Measurements from ENCODE around the gene DEPDC5. TPM values are rescaled to one million over a fixed set of nuclear protein-coding genes. Genes with fewer than 3 reads are reported as not detected.

DEPDC5 gene
- total and polyA plus RNA-seq, 9 of the 15 experiments (the other 6 are each of a cell fraction or from before 2014, with no cell fraction given) = 2.3 to 12.3 (median 10.7) TPM

DNA sequence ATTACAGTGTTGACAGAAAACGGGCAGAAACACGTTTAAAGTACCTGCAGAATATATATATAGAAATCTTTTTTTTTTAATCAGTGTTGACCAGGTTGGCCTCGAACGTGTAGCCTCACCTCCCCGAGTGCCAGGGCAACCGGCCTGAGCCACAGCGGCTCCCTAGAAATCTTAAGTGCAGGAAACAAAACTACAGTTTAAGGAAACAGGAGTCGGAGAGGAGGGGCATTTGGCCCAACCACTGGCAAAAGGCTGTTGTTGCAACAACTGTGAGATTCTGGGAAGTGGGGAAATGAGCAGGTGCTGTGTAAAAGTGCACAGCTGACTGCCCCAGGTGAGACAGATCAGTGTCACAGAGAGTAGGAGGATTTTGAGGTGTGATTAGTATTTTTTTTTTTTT, 194.2 kb downstream of the DEPDC5 start:
- ATAC-seq (no peak), FAIRE-seq (no peak), DNase-seq (ENCODE audit: extremely low read depth in 1 of 4, low spot score in 3 of 4) (no peak)
- peak overlapping the region in 1 of 2 experiments; percentile 52; a peak in 2 of 4 replicates for H3K9ac ChIP-seq (ENCODE audit: insufficient read depth in 1 of 2, low read depth in 2 of 2, low read length in 2 of 2)
- no peak overlapping the region for H3K4me2 ChIP-seq (ENCODE audit: insufficient read depth, low read length)
- H3K27ac ChIP-seq (ENCODE audit: extremely low read depth, low read depth, low read length) = no peak overlapping the region
- H3K9me1 ChIP-seq (ENCODE audit: control insufficient read depth, insufficient read depth, low read length) = peaks cover 10% of the 10 kb centered on the region
- intact Hi-C loops (cut with micrococcal nuclease) (loop anchor here (5.0 kb wide), 1 partner anchor 196 kb away; the partner anchor contains the start of genes DEPDC5 and PRR14L), in situ Hi-C loops (cut with MboI) (loop anchor here (5.0 kb wide), 1 partner anchor 76 kb away; no protein-coding TSS in a partner anchor)
- H3K79me2 ChIP-seq (ENCODE audit: control insufficient read depth, insufficient read depth, low read length) = peaks cover 86% of the 10 kb centered on the region
- H3K4me3 ChIP-seq = no peak overlapping the region
- peaks cover 18 to 25% of the 10 kb centered on the region in 2 experiments for H3K4me1 ChIP-seq (replicated peaks in 1 of 2; ENCODE audit: control insufficient read depth in 2 of 2, insufficient read depth in 2 of 2, low read length in 2 of 2)
- no peaks in the 10 kb centered on the region for H3K27me3 ChIP-seq (ENCODE audit: control insufficient read depth in 2 of 2, insufficient read depth in 2 of 2, low read length in 2 of 2)
- no TSS peak for BruUV-seq (replicated peaks)
- POLR2A ChIA-PET = interaction anchor here (0.5 to 1.1 kb wide), 4 partner anchors 76 to 500 kb away, joined by 3 read pairs; no protein-coding TSS in a partner anchor
- TF ChIP-seq HCFC1 (IDR thresholded peaks at IDR 0.05; ENCODE audit: low read depth, low read length) (no peak), ZNF77 (CRISPR knock-in tag; IDR thresholded peaks at IDR 0.05) (no peak), RBM39 (optimal IDR thresholded peaks at IDR 0.05; ENCODE audit: low read depth, low read length) (no peak), NBN (IDR thresholded peaks at IDR 0.05; ENCODE audit: low read depth) (no peak), ZNF583 (CRISPR knock-in tag; IDR thresholded peaks at IDR 0.05) (no peak), POLR2AphosphoS2 (IDR thresholded peaks at IDR 0.05; ENCODE audit: low read length) (no peak), CBX1 (IDR thresholded peaks at IDR 0.05; ENCODE audit: low read depth) (no peak), ZNF408 (CRISPR knock-in tag; IDR thresholded peaks at IDR 0.05; ENCODE audit: low read depth) (no peak), HNRNPL (IDR thresholded peaks at IDR 0.05; ENCODE audit: low read depth, low read length) (no peak), CBX3 (IDR thresholded peaks at IDR 0.05; ENCODE audit: borderline replicate concordance in 1 of 2, low read length in 2 of 2) (no peak)
- TF ChIP-seq, protein P1, sequence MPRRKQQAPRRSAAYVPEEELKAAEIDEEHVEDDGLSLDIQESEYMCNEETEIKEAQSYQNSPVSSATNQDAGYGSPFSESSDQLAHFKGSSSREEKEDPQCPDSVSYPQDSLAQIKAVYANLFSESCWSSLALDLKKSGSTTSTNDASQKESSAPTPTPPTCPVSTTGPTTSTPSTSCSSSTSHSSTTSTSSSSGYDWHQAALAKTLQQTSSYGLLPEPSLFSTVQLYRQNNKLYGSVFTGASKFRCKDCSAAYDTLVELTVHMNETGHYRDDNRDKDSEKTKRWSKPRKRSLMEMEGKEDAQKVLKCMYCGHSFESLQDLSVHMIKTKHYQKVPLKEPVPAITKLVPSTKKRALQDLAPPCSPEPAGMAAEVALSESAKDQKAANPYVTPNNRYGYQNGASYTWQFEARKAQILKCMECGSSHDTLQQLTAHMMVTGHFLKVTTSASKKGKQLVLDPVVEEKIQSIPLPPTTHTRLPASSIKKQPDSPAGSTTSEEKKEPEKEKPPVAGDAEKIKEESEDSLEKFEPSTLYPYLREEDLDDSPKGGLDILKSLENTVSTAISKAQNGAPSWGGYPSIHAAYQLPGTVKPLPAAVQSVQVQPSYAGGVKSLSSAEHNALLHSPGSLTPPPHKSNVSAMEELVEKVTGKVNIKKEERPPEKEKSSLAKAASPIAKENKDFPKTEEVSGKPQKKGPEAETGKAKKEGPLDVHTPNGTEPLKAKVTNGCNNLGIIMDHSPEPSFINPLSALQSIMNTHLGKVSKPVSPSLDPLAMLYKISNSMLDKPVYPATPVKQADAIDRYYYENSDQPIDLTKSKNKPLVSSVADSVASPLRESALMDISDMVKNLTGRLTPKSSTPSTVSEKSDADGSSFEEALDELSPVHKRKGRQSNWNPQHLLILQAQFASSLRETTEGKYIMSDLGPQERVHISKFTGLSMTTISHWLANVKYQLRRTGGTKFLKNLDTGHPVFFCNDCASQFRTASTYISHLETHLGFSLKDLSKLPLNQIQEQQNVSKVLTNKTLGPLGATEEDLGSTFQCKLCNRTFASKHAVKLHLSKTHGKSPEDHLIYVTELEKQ (CRISPR knock-in tag; IDR thresholded peaks at IDR 0.05) = no peak
- TF ChIP-seq, protein P2, sequence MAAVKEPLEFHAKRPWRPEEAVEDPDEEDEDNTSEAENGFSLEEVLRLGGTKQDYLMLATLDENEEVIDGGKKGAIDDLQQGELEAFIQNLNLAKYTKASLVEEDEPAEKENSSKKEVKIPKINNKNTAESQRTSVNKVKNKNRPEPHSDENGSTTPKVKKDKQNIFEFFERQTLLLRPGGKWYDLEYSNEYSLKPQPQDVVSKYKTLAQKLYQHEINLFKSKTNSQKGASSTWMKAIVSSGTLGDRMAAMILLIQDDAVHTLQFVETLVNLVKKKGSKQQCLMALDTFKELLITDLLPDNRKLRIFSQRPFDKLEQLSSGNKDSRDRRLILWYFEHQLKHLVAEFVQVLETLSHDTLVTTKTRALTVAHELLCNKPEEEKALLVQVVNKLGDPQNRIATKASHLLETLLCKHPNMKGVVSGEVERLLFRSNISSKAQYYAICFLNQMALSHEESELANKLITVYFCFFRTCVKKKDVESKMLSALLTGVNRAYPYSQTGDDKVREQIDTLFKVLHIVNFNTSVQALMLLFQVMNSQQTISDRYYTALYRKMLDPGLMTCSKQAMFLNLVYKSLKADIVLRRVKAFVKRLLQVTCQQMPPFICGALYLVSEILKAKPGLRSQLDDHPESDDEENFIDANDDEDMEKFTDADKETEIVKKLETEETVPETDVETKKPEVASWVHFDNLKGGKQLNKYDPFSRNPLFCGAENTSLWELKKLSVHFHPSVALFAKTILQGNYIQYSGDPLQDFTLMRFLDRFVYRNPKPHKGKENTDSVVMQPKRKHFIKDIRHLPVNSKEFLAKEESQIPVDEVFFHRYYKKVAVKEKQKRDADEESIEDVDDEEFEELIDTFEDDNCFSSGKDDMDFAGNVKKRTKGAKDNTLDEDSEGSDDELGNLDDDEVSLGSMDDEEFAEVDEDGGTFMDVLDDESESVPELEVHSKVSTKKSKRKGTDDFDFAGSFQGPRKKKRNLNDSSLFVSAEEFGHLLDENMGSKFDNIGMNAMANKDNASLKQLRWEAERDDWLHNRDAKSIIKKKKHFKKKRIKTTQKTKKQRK (IDR thresholded peaks at IDR 0.05; ENCODE audit: borderline replicate concordance, low read depth, low read length) = no peak
- H2AFZ ChIP-seq (ENCODE audit: low read depth, low read length) = no peak overlapping the region
- peaks cover 23% of the 10 kb centered on the region; the same call in 1 of the 2 replicates for H4K20me1 ChIP-seq (replicated peaks; ENCODE audit: control insufficient read depth, insufficient read depth, low read length)
- peaks cover 73% of the 10 kb centered on the region for H3K36me3 ChIP-seq (ENCODE audit: control insufficient read depth, insufficient read depth, low read length)
- 76% methylated on average over 3 of the region's 8 CpGs for WGBS (ENCODE audit: insufficient coverage, low coverage, missing lambda C conversion rate)
- H3K9me3 ChIP-seq (replicated peaks; ENCODE audit: control insufficient read depth, insufficient read depth, low read depth, low read length) = no peaks in the 10 kb centered on the region
- CTCF ChIA-PET (ENCODE audit: low intra/inter-chr PET ratio) = interaction anchor here (0.8 to 2.3 kb wide), 2 partner anchors 76 to 283 kb away, joined by 5 to 9 read pairs; no protein-coding TSS in a partner anchor

Measured in K562 (cell line).